GM21447 (cell line): ENCODE measurements around the gene ACAD9.
"Not testable (repeated sequence)": the region's sequence is repeated elsewhere in the genome, so short reads cannot be mapped to it uniquely, and the experiment has no call there.

Experiments used
- ATAC-seq: cut with Tn5 transposase; IDR thresholded peaks from one replicate; pipeline ENCODE4 v1.9.1; 2021; ENCODE audit not compliant: unreplicated experiment

ACAD9 gene

GRCh38 chr3:128879125-128879969 is at the start of gene ACAD9:
TSS of gene ACAD9 (plus strand) at chr3:128879620. CDS start at chr3:128879692, 72 bp downstream.
- ATAC-seq = peak; percentile 91

- not testable (repeated sequence) for ATAC-seq
Measured at GRCh38 chr3:128829925-128830625, 49.3 kb upstream of the ACAD9 start.

GRCh38 chr3:128830762-128831161 is 48.7 kb upstream of the ACAD9 start:
- ATAC-seq = not testable (repeated sequence)

GRCh38 chr3:128832979-128833378 is 46.4 kb upstream of the ACAD9 start:
- ATAC-seq = not testable (repeated sequence)

GRCh38 chr3:128835096-128835495 is 44.3 kb upstream of the ACAD9 start:
- ATAC-seq = no peak

- no peak for ATAC-seq
Measured at GRCh38 chr3:128841926-128842920, 37.2 kb upstream of the ACAD9 start.

- ATAC-seq = no peak
Measured at GRCh38 chr3:128844502-128844901, 34.9 kb upstream of the ACAD9 start.

GRCh38 chr3:128845119-128845777 is 34.2 kb upstream of the ACAD9 start:
- ATAC-seq = no peak

GRCh38 chr3:128845778-128846485 is 33.5 kb upstream of the ACAD9 start:
- peak; percentile 77 for ATAC-seq

- ATAC-seq = no peak
Measured at GRCh38 chr3:128846486-128846891, 32.9 kb upstream of the ACAD9 start.

- ATAC-seq = no peak
Measured at GRCh38 chr3:128847666-128848370, 31.6 kb upstream of the ACAD9 start.

GRCh38 chr3:128848936-128849335 is 30.5 kb upstream of the ACAD9 start:
- no peak for ATAC-seq

GRCh38 chr3:128849911-128850455 is 29.4 kb upstream of the ACAD9 start:
- no peak for ATAC-seq

GRCh38 chr3:128850544-128850943 is 28.9 kb upstream of the ACAD9 start:
- no peak for ATAC-seq

- no peak for ATAC-seq
Measured at GRCh38 chr3:128851601-128852000, 27.8 kb upstream of the ACAD9 start.

GRCh38 chr3:128853826-128854225 is 25.6 kb upstream of the ACAD9 start:
- no peak for ATAC-seq

- no peak for ATAC-seq
Measured at GRCh38 chr3:128854475-128854874, 24.9 kb upstream of the ACAD9 start.

- no peak for ATAC-seq
Measured at GRCh38 chr3:128855569-128855968, 23.9 kb upstream of the ACAD9 start.

- ATAC-seq = no peak
Measured at GRCh38 chr3:128858167-128858566, 21.3 kb upstream of the ACAD9 start.
